Panc1 (cell line): Measurements from ENCODE around the gene PTPRE. TPM values are rescaled to one million over a fixed set of nuclear protein-coding genes. Genes with fewer than 3 reads are reported as not detected.

ENCODE experiments used
- ATAC-seq: fragments of 200-7000 bp; cut with Tn5 transposase; 2 replicates; pipeline ENCODE4 v1.9.1; 2020; ENCODE audit warnings: mild to moderate bottlenecking, moderate library complexity
- BruUV-seq: library from RNA; stranded (reverse); fragments of 400-500 nt; replicated peaks from 2 replicates; lab custom pipeline; 2021; lab: Mats Ljungman, UMichigan
- CTCF ChIA-PET: fragments of 300-600 bp; sonication (Branson Sonifier 250); formaldehyde crosslinking; loops from one replicate; lab custom pipeline; 2022; ENCODE audit warnings: antibody characterized with exemption; lab: Charles Lee
- POLR2A ChIA-PET: fragments of 300-600 bp; sonication (Branson Sonifier 250); formaldehyde crosslinking; loops from one replicate; lab custom pipeline; 2022; ENCODE audit warnings: antibody characterized with exemption; lab: Charles Lee
- DNase-seq: peaks from one replicate; pipeline ENCODE4 v3.0.0-alpha.2; 2010; ENCODE audit warnings: low read depth, low spot score
- H3K27ac ChIP-seq: 2 replicates; pipeline ENCODE4 v1.5.1; 2011; ENCODE audit warnings: mild to moderate bottlenecking, low read length, inconsistent platforms
- H3K27me3 ChIP-seq: fragments of 200-500 bp; sonication (Bioruptor generic); 2 replicates; pipeline ENCODE4 v1.6.0; 2014; ENCODE audit warnings: low read length, inconsistent platforms; ENCODE audit not compliant: control insufficient read depth, insufficient read depth
- H3K36me3 ChIP-seq: fragments of 200-500 bp; sonication (Bioruptor generic); 2 replicates; pipeline ENCODE4 v1.5.1; 2014; ENCODE audit warnings: inconsistent platforms, mild to moderate bottlenecking, low read length, moderate library complexity; ENCODE audit not compliant: control insufficient read depth, insufficient read depth
- H3K4me1 ChIP-seq: 2 replicates; pipeline ENCODE4 v1.5.1; 2011; ENCODE audit warnings: inconsistent platforms, mild to moderate bottlenecking, low read length, moderate library complexity; ENCODE audit not compliant: control insufficient read depth, insufficient read depth
- H3K4me3 ChIP-seq, 2 experiments: 2 replicates each; pipeline ENCODE4 v1.5.1; 2011 to 2012; ENCODE audit warnings: low read depth in 2 of 2, low read length in 2 of 2, mild to moderate bottlenecking in 2 of 2, inconsistent platforms in 1 of 2, moderate library complexity in 1 of 2
- H3K9me3 ChIP-seq: fragments of 200-500 bp; sonication (Bioruptor generic); 2 replicates; pipeline ENCODE4 v1.5.1; 2014; ENCODE audit warnings: low read depth, mild to moderate bottlenecking, inconsistent platforms, low read length, moderate library complexity; ENCODE audit not compliant: control insufficient read depth, insufficient read depth
- POLR2AphosphoS5 ChIP-seq: IDR thresholded peaks from 2 replicates; pipeline ENCODE4 v1.6.1; 2012; ENCODE audit warnings: mild to moderate bottlenecking, low read depth, low read length, moderate library complexity
- REST ChIP-seq, 2 experiments: IDR thresholded peaks; 2 replicates each; pipeline ENCODE4 v1.6.1; 2011 to 2012; ENCODE audit warnings: low read depth in 2 of 2, control low read depth in 1 of 2, low read length in 1 of 2, mild to moderate bottlenecking in 1 of 2, moderate library complexity in 1 of 2; ENCODE audit not compliant: insufficient read depth in 1 of 2
- SIN3A ChIP-seq: IDR thresholded peaks from 2 replicates; pipeline ENCODE4 v1.6.1; 2012; ENCODE audit warnings: low read depth, mild to moderate bottlenecking, low read length, moderate library complexity, borderline replicate concordance; ENCODE audit not compliant: insufficient read depth
- TCF7L2 ChIP-seq: IDR thresholded peaks from 2 replicates; pipeline ENCODE4 v1.6.1; 2011; ENCODE audit warnings: mild to moderate bottlenecking, low read depth, low read length, inconsistent platforms
- in situ Hi-C: cut with HindIII; loops from 2 replicates; pipeline ENCODE4 v1.10.0; 2016; ENCODE audit warnings: low sequenced_read_pairs, low pct_unique_long_range_greater_than_20kb
- intact Hi-C: fragments of 100-400 bp; cut with micrococcal nuclease; formaldehyde crosslinking; loops from one replicate; pipeline ENCODE4 v1.10.0; 2022; ENCODE audit not compliant: unreplicated experiment
- total RNA-seq: library from RNA; stranded (reverse); gene quantifications from one replicate; pipeline ENCODE4 v1.2.1, GENCODE V29; 2021; ENCODE audit not compliant: unreplicated experiment
- TF ChIP-seq, protein P1 (sequence below): fragments of 450-650 bp; IDR thresholded peaks from 2 replicates; pipeline ENCODE4 v1.5.1; 2017; ENCODE audit warnings: mild to moderate bottlenecking

The PTPRE gene
- total RNA-seq, 1 experiment from 2014 or later = 0.44 TPM

- Histone ChIP-seq H3K27ac (no peak overlapping the region), H3K36me3 (no peaks in the 10 kb centered on the region), H3K4me3 (no peak overlapping the region), H3K4me1 (no peaks in the 10 kb centered on the region), H3K9me3 (no peaks in the 10 kb centered on the region), H3K27me3 (no peaks in the 10 kb centered on the region)
- intact Hi-C loops (no loop called here), in situ Hi-C loops (no loop called here)
- ATAC-seq (no peak), DNase-seq (no peak)
- CTCF ChIA-PET = no interaction called here
- POLR2A ChIA-PET = no interaction called here
- TF ChIP-seq, protein P1, sequence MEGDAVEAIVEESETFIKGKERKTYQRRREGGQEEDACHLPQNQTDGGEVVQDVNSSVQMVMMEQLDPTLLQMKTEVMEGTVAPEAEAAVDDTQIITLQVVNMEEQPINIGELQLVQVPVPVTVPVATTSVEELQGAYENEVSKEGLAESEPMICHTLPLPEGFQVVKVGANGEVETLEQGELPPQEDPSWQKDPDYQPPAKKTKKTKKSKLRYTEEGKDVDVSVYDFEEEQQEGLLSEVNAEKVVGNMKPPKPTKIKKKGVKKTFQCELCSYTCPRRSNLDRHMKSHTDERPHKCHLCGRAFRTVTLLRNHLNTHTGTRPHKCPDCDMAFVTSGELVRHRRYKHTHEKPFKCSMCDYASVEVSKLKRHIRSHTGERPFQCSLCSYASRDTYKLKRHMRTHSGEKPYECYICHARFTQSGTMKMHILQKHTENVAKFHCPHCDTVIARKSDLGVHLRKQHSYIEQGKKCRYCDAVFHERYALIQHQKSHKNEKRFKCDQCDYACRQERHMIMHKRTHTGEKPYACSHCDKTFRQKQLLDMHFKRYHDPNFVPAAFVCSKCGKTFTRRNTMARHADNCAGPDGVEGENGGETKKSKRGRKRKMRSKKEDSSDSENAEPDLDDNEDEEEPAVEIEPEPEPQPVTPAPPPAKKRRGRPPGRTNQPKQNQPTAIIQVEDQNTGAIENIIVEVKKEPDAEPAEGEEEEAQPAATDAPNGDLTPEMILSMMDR = no peak
- no peak for TF ChIP-seq TCF7L2
- TF ChIP-seq POLR2AphosphoS5 = no peak
- BruUV-seq = no TSS peak
Observed at GRCh38 chr10:128029290-128029651, 122.4 kb downstream of the PTPRE start.

- no TSS peak for BruUV-seq
- ATAC-seq (no peak), DNase-seq (no peak)
- Histone ChIP-seq H3K4me3 (no peak overlapping the region), H3K36me3 (no peaks in the 10 kb centered on the region), H3K27me3 (no peaks in the 10 kb centered on the region), H3K4me1 (no peaks in the 10 kb centered on the region), H3K9me3 (no peaks in the 10 kb centered on the region), H3K27ac (no peak overlapping the region)
- intact Hi-C loops (no loop called here), in situ Hi-C loops (no loop called here)
- TF ChIP-seq SIN3A (no peak), TCF7L2 (no peak), REST (IDR thresholded peaks at IDR 0.05; ENCODE audit: insufficient read depth in 1 of 2, low read depth in 2 of 2, low read length in 1 of 2) (no peak)
- TF ChIP-seq, protein P1 = no peak
- ChIA-PET CTCF (no interaction called here), POLR2A (no interaction called here)
Observed at GRCh38 chr10:128029731-128030369, 122.9 kb downstream of the PTPRE start.
